HG02852 (cell line): ENCODE measurements around the gene MLANA.

Experiments used
- ATAC-seq: cut with Tn5 transposase; IDR thresholded peaks from one replicate; pipeline ENCODE4 v1.9.1; 2021; ENCODE audit warnings: mild to moderate bottlenecking, moderate library complexity; ENCODE audit not compliant: unreplicated experiment

MLANA gene

DNA sequence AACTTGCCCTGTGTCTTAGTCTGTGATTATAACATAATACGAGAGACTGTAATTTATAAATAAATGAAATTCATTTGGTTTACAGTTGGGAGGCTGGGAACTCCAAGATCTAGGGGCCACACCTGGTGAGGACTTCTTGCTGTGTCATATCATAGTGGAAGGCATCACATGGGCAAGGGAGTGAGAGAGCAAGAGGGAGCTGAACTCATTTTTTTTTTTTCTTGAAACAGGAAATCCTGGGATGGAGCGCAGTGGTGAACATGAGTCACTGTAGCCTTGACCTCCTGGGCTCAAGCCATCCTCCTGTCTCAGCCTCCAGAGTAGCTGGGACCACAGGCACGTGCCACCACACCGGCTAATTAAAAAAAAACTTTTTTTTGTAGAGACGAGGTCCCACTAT is 7.2 kb downstream of the MLANA start:
- no peak for ATAC-seq

DNA sequence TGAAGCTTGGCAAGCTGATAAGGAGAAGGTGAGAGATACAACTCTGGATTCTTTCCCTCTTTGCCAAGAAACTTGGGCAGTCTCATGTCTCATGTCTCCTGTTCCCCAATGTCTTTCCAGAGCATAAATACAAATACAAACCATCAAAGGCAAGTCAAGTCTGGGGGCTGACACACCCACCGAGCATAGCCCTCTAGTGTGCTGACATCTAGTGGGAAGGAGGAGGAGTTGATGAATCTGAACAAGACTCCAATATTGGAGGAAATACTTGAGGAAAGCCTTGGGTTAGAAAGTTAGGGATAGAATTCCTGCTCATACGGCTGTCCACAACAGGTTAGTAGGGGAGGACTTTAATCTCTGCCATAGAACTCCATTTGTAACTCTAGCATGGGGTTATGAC is 8.6 kb downstream of the MLANA start:
- ATAC-seq, result no peak

DNA sequence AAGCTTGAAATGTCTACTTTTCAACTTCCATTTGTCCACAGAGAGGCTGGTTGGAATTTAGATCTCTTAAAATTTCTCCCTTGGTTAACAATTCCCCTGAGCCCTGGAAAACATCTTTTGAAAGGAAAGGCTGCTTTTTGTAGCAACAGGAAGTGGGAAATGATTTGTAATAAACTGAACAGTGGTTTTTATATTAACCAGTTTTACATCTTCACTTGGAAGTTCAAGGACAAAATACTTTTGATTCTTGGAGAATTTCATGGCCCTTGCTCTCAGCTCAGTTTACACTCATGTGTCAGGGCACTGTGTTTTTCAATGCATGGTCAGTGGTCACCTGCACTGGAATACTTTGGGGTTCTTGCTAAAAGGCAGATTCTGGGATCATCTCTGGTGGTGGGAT is 9.9 kb downstream of the MLANA start:
- no peak for ATAC-seq

DNA sequence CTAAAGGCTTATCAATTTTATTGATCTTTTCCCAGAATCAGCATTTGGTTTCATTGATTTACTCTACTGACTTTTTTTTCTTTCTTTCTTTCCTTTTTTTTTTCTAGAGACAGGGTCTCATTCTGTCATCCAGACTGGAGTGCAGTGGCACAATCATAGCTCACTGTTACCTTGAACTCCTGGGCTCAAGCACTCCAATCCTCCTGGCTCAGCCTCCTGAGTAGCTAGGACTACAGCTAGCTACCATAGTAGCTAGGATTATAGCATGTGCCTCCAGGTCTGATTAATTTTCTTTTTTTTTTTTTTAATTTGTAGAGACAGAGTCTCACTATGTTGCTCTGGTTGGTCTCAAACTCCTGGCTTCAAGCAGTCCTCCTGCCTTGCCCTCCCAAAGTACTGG is 11.7 kb downstream of the MLANA start:
- no peak for ATAC-seq

DNA sequence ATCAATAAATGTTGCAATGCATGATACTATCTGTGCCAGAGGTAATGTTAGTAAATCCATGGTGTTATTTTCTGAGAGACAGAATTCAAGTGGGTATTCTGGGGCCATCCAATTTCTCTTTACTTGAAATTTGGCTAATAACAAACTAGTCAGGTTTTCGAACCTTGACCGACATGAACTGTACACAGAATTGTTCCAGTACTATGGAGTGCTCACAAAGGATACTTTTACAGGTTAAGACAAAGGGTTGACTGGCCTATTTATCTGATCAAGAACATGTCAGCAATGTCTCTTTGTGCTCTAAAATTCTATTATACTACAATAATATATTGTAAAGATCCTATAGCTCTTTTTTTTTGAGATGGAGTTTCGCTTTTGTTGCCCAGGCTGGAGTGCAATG is 18.2 kb downstream of the MLANA start:
- no peak for ATAC-seq

DNA sequence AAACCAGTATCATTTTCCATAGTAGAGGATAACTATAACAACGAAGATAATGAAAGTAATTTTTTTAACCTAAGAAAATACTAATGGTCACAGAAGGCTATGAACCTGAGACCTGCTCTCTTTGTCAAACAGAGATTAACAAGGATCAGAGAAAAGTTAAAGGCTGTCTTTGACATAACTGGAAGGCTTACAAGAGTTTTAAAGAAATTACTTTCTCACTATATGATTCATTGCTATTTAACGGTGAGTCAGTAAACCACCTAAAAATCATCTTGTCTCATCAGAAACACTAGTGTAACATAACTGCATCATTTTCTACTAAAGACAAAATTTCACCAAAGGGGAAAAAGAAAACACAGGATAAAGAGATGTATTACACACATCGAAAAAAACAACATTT is 19.3 kb downstream of the MLANA start:
- ATAC-seq, result no peak

DNA sequence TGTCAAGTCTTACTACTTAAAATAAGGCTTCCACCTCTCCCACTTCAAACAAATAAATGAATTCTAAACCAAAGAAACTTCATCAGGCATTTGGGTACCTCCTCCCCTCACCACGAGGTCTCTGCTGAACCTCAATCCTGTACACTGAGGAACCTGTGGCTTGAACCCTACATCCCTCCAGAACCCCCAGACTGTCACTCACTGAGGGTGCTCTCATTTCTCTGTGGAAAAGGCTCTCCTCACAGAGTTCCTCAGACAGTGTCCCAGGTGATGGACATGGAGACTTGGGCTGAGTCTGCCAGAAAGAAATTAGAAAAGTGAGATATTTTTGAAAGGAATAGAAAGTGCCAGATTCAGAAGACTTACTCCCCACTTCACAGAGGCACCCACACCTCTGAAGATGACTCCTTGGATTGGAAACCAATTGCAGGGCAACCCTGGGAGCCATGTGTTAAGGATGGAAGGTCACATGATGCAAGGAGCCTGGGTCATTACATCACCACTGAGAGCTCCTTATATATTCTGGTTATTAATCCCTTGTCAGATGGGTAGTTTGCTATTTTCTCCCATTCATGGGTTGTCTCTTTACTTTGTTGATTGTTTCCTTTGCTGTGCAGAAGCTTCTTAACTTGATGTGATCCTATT is 19.8 kb downstream of the MLANA start:
- ATAC-seq, result no peak

DNA sequence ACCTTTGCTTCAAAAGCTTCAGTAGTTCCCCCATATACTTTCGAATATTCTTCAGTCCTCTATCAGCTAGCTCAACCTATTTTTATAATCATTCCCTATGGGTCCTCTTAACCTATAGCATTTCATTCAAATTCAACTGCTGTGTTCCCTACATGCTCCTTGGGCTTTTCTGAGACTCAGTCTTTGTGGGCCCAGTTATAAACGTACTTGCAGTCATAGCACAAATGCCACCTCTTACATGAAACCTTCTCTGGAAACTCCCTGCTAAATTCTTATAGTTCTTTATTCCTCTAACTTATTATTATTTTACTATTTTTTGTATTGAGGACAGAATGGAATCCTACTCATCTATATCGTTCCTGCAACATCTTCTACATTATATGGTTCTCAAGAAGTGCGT is 24.7 kb downstream of the MLANA start:
- no peak for ATAC-seq

DNA sequence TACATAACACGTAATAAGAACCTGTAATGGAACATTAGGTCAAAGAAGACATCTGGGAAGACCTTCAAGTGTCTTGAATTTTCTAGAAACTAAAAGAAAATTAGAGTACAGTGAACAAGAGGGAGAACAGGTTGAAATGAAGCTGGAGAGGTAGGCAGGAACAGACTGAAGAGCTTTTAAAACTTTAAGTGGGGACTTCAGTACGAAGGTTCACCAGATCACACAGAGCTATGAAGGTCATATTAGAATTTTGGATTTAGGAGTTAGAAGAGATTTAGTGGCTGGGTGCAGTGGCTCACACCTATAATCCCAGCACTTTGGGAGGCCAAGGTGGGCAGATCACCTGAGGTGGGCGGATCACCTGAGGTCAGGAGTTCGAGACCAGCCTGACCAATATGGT is 26.6 kb downstream of the MLANA start:
- ATAC-seq, result no peak

DNA sequence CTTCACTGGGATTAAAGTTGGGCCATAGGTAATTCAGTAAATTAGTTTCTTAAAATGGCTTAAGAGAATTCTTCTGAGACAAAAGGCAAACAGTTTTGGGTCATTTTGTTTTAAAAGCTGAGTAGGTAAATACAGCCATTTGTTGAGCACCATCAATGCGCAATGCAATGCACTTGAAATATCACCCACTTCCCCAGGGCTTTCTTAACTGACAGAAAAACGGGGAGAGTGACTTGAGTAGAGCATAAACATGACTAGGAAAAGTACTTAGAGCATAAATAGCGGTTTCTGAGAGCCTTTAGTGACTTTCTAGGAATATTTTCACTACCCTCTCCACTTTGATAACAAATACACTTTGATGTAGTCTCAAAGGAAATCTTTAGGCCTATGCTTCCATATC is 27.2 kb downstream of the MLANA start:
- ATAC-seq, result no peak

DNA sequence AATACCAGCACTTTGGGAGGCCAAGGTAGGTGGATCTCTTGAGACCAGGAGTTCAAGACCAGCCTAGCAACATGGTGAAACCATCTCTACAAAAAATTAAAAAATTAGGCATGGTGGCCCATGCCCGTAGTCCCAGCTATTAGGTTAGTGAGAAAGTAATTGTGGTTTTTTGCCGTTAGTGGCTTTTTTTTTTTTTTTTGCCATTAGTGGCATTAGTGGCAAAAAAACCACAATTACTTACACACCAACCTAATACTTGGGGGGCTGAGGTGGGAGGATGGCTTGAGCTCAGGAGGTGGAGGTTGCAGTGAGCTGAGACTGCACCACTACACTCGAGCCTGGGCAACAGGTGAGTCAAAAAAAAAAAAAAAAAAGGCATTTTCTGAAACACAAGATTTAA is 27.8 kb downstream of the MLANA start:
- no peak for ATAC-seq

DNA sequence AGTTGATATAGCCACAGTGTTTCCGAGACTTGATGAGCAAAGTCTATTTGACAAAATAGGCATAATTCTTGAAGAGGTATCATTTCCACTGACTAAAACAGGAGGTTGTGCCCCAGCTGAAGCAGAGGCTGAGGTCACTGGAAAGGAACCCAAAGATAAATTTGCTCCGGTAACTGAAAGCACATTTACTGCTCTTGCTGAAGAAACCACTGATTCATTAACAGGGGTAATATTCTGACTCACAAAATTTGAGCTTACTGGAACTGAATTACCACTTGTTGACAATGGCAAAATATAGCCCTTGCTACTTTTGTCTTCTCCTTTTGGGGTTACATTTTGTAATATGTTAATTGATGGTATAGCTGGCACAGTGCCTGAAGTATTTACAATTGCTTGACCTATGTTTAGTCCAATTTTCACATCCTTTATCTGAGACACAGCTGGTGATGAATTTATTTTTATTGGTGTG is 30.2 kb downstream of the MLANA start:
- peak; percentile 90 for ATAC-seq

DNA sequence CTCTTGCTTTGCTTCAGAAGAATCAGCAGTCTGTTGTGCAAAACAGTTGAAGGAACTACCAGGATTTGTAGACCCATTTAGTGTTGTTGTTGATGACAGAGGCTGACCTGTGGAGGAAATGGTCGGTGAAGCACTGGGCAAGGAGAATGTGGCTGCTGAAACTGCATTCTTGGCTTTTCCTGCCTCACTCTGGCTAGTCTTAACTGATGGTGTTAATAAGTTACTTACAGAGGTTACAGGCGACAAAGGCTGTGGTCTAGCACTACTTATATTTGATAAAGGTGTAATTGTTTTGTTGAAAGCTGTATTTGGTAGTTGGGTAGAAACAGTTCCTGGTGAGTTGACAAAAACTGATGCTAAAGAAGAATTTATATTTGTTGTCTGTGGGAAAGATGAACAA is 31.5 kb downstream of the MLANA start:
- ATAC-seq, result no peak

DNA sequence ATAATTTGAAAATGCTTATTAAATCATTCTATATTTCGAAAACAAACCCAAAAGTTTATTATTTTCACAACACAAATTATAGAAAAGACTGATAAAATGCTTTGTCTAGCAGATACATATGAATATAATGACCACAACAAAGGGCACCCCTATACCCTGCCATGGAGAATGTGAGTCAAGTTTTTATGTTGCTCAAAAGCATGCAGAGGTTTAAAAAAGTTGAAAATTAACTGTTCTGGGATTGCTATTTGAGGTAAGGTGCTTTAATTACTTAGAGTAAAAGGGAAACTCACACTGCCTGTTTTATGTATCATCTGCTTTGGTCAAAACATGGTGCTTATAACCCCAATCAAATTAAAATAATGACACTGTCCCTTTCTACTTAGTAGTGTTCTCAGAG is 41.0 kb downstream of the MLANA start:
- no peak for ATAC-seq

DNA sequence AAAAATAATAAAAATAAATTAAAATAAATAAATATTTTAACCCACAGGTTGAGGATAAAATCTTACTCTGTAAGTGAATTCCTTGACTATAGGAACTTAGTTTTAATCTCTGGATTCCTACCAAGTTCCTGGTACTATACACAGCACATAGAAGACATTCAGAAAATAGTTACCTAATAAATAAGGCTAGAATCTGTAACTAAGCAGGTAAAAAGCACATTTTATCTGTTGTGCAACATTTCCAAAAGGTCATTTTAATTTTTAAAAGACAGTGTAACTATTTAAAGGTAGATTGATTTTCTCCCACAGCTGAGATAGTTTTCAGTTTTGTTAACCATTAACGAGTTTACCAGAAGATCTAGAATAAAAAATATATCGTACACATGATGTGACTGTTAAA is 47.8 kb downstream of the MLANA start:
- ATAC-seq, result no peak

DNA sequence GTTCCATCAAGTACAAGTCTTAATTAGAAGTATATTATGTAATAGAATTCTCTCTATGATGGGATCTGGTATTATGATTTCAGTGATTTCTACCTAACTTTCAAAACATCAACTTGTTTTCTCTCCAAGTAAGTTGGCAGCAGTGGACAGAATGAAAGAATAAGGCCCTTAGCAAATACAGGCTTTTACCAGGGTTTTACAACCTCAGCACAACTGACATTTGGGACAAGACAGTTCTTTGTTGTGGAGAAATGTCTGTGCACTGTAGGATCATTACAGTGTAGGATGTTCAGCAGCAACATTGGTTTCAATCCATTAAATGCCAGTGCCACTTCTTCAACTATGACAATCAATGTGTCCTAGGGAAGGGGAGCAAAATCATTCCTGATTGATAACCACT is 48.8 kb downstream of the MLANA start:
- no peak for ATAC-seq

DNA sequence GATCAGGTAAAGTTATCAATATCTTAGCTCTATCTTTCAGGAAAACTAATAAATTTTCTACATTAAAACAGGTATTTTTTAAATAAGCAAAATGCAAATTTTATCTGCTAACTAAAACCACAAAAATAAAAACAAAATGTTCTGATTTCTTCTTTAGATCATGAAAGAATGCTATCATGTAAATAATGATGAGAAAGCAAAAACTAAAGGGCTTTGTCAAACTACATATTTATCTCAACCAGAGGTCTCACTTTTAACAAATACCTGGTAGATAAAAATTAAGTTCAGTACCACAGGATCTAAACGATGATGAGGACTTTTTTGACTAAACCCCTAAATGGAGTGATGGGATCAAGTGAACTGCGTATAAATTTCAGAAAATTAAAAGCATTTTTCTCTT is 50.5 kb downstream of the MLANA start:
- ATAC-seq, result no peak

DNA sequence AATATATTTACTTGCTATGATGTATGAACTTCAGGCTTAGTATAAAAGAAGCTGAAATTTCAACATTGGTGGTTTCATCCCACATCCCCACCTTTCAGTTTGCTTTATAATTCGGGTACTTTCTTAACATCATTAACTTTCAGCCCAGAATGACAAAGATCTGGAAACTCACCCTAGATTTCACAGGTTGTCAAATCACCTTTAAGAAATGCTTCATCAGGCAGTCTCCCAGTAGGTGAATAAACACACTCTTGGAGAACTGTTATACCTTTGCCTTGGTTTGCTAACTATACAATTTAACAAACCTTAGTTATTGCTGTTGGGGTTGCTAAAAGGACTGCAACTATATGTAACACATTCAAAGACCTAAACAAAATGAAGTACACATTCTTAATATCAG is 54.4 kb downstream of the MLANA start:
- ATAC-seq, result no peak

DNA sequence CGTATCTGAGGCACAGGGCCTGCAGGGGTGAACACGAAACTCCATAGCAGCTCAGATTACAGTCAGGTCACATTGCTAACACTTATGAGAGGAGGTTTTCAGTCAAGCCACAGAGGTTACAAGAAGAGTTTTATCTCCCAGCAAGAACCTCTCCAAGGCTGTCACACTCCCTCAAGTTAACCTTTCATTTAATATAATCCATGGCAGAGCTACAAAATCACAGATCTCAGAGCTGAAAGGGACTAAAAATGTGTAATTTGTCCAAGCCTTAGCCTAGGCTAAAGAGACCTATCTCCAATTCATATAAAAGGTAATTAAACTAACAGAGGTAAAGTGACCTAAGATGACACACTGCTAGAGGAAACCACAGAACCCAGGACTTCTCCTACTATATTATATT is 57.2 kb downstream of the MLANA start:
- no peak for ATAC-seq

DNA sequence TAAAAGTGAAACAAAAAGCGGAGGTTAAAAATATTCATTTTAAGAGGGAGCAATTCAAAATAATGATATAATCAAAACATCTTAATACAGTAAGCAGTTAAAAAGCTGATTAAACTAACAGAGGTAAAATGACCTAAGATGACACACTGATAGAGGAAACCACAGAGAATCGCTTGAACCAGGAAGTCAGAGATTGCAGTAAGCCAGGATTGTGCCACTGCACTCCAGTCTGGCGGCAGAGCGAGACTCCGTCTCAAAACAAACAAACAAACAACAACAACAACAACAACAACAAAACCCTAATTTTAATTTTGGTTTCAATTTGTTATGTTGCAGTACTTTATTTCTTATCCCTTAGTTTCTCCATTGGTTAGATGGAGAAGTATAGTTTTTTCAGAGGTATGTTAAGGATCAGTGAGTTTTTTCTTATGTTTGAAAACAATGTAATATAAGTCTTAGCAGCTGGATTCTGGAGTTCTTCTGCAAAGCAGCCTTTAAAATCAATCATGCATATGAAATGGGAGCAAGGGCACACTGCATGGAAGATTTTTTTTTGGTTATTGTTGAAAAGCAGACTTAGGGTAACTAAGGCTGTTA is 58.5 kb downstream of the MLANA start:
- no peak for ATAC-seq

DNA sequence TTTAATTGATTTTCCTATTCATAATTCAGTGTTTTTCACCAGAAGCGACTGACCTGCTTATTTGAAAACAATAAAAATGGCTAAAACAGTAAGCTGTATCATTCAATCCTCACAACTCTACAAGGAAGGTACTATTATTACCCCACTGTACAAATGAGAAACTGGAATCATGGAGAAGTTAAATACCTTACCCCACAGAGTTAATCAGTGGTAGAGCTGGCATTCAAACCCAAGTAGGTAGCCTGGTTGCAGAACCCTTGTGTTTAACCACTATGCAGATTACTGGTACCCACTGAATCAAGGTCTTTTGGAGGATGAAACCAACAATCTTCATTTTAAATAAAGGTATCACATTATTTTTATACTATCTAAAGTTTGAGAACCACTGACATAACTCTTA is 59.6 kb downstream of the MLANA start:
- ATAC-seq, result no peak

DNA sequence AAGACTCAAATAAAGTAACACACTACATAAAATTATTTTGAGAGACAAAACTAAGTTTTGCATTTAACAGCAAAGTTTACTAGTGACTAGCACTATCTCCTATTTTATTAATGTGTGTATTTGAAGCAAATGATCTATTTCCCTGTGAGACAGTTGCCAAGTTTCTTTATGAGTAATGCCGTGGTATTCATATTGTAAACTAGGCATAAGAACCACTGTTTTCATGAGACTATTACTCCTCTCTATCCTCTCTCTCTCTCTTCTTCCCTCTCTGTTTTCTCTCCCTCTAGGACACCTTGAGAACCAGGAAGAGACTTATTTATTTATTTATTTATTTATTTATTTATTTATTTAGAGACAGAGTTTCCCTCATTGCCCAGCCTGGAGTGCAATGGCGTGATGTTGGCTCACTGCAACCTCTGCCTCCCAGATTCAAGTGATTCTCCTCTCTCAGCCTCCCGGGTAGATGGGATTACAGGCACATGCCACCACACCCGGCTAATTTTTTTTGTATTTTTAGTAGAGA is 61.1 kb downstream of the MLANA start:
- no peak for ATAC-seq
